HG03139 (cell line): ENCODE results near the gene DCAF16.
"Not testable (repeated sequence)": the region's sequence is repeated elsewhere in the genome, so short reads cannot be mapped to it uniquely, and the experiment has no call there.

Experiments
- ATAC-seq: cut with Tn5 transposase; IDR thresholded peaks from one replicate; pipeline ENCODE4 v1.9.1; 2021; ENCODE audit not compliant: unreplicated experiment

Gene DCAF16

GRCh38 chr4:17810260-17811077, at the start of gene DCAF16, which contains the start of gene NCAPG:
DCAF16 (minus strand) TSS chr4:17810757; CDS start chr4:17804141, 6,616 bp downstream.
NCAPG (plus strand) TSS chr4:17810979; CDS start chr4:17811078, 99 bp downstream.
- ATAC-seq = peak; percentile 83

GRCh38 chr4:17859793-17860406, 49.3 kb upstream of the DCAF16 start:
- no peak for ATAC-seq

- ATAC-seq = no peak
Measured at GRCh38 chr4:17854036-17854435, 43.5 kb upstream of the DCAF16 start.

GRCh38 chr4:17851959-17852358, 41.4 kb upstream of the DCAF16 start:
- no peak for ATAC-seq

GRCh38 chr4:17850295-17850694, 39.7 kb upstream of the DCAF16 start:
- ATAC-seq = not testable (repeated sequence)

- no peak for ATAC-seq
Measured at GRCh38 chr4:17846266-17846665, 35.7 kb upstream of the DCAF16 start.

- no peak for ATAC-seq
Measured at GRCh38 chr4:17823871-17824669, 13.5 kb upstream of the DCAF16 start.

- ATAC-seq = peak; percentile 70
Measured at GRCh38 chr4:17817027-17817426, 6.5 kb upstream of the DCAF16 start.

- ATAC-seq = no peak
Measured at GRCh38 chr4:17816142-17816541, 5.6 kb upstream of the DCAF16 start.

GRCh38 chr4:17814140-17814539, 3.6 kb upstream of the DCAF16 start:
- ATAC-seq = no peak

GRCh38 chr4:17812801-17813200, 2.2 kb upstream of the DCAF16 start:
- ATAC-seq = no peak

GRCh38 chr4:17812125-17812524, 1.6 kb upstream of the DCAF16 start:
- ATAC-seq = no peak

- ATAC-seq = peak; percentile 26
Measured at GRCh38 chr4:17811078-17811603, 584 bp upstream of the DCAF16 start.

- ATAC-seq = no peak
Measured at GRCh38 chr4:17809667-17810066, 890 bp downstream of the DCAF16 start.

GRCh38 chr4:17807446-17807845, 3.1 kb downstream of the DCAF16 start:
- ATAC-seq = no peak

- no peak for ATAC-seq
Measured at GRCh38 chr4:17805580-17806155, 4.9 kb downstream of the DCAF16 start.

- no peak for ATAC-seq
Measured at GRCh38 chr4:17797808-17798207, 12.7 kb downstream of the DCAF16 start.

- no peak for ATAC-seq
Measured at GRCh38 chr4:17794730-17795129, 15.8 kb downstream of the DCAF16 start.

- ATAC-seq = no peak
Measured at GRCh38 chr4:17788956-17789355, 21.6 kb downstream of the DCAF16 start.

- ATAC-seq = no peak
Measured at GRCh38 chr4:17787315-17787714, 23.2 kb downstream of the DCAF16 start.

GRCh38 chr4:17786567-17786966, 24.0 kb downstream of the DCAF16 start:
- no peak for ATAC-seq
